Endodermal cell (in vitro differentiated cells): Measurements from ENCODE around the gene ULBP1. TPM values are rescaled to one million over a fixed set of nuclear protein-coding genes. Genes with fewer than 3 reads are reported as not detected.
"Not testable (repeated sequence)": the region's sequence is repeated elsewhere in the genome, so short reads cannot be mapped to it uniquely, and the experiment has no call there.

ENCODE experiments used
- DNase-seq: peaks from one replicate; pipeline ENCODE4 v3.0.0-alpha.2; 2017
- H3K27ac ChIP-seq: 2 replicates; pipeline ENCODE4 v1.5.1; 2013; ENCODE audit warnings: mild to moderate bottlenecking, low read depth, low read length, moderate library complexity
- H3K27me3 ChIP-seq: 2 replicates; pipeline ENCODE4 v1.6.1; 2013; ENCODE audit warnings: mild to moderate bottlenecking, low read length, moderate library complexity; ENCODE audit not compliant: insufficient read depth, control insufficient read depth, poor library complexity, severe bottlenecking
- H3K36me3 ChIP-seq: 2 replicates; pipeline ENCODE4 v1.7.0; 2013; ENCODE audit warnings: mild to moderate bottlenecking, low read length, moderate library complexity; ENCODE audit not compliant: control insufficient read depth, insufficient read depth
- H3K4me1 ChIP-seq: one replicate; pipeline ENCODE4 v1.7.0; 2013; ENCODE audit warnings: low read length; ENCODE audit not compliant: control insufficient read depth, insufficient read depth
- H3K4me3 ChIP-seq: 2 replicates; pipeline ENCODE4 v1.5.1; 2013; ENCODE audit warnings: mild to moderate bottlenecking, low read length, moderate library complexity
- H3K9ac ChIP-seq: 2 replicates; pipeline ENCODE4 v1.6.1; 2013; ENCODE audit warnings: mild to moderate bottlenecking, low read length, moderate library complexity; ENCODE audit not compliant: poor library complexity, severe bottlenecking; ENCODE audit errors: extremely low read depth
- H3K9me3 ChIP-seq: 2 replicates; pipeline ENCODE4 v1.6.1; 2013; ENCODE audit warnings: mild to moderate bottlenecking, low read length, moderate library complexity; ENCODE audit not compliant: control insufficient read depth
- H3K27ac Mint-ChIP-seq: 2 replicates; pipeline ENCODE4 v1.8.0; 2020; ENCODE audit warnings: mixed read lengths
- H3K27me3 Mint-ChIP-seq: 2 replicates; pipeline ENCODE4 v1.8.0; 2021; ENCODE audit warnings: mild to moderate bottlenecking, mixed read lengths; ENCODE audit not compliant: insufficient read depth
- H3K36me3 Mint-ChIP-seq: 2 replicates; pipeline ENCODE4 v1.8.0; 2020; ENCODE audit warnings: low read depth, mixed read lengths
- H3K4me1 Mint-ChIP-seq: 2 replicates; pipeline ENCODE4 v1.8.0; 2020; ENCODE audit warnings: mixed read lengths
- H3K4me3 Mint-ChIP-seq: 2 replicates; pipeline ENCODE4 v1.8.0; 2020; ENCODE audit warnings: mild to moderate bottlenecking, moderate library complexity, mixed read lengths
- H3K9me3 Mint-ChIP-seq: 2 replicates; pipeline ENCODE4 v1.8.0; 2020; ENCODE audit warnings: mild to moderate bottlenecking, mixed read lengths
- WGBS, 2 experiments: methylation state at CpG; one replicate each; pipeline versions ENCODE4 v1.1.5 to v1.1.7; 2013; ENCODE audit warnings: missing lambda C conversion rate in 2 of 2, mixed read lengths in 1 of 2; ENCODE audit not compliant: insufficient coverage in 1 of 2, insufficient read length in 1 of 2; 5-methylcytosine and 5-hydroxymethylcytosine counted together
- total RNA-seq, 2 donors: library from RNA; stranded (reverse); fragmentation: NEBNext Ultra II Directional in 1 of 2; extraction: Animal tissue kit (Norgen Biotek cat#: 25700) in 1 of 2; gene quantifications; 2 replicates in 1 of 2; 3 replicates in 1 of 2; pipeline ENCODE4 v1.2.1, GENCODE V29; 2021
- TF ChIP-seq, protein P1 (sequence below): fragments of 200-600 bp; sonication (generic); conservative IDR thresholded peaks from 2 replicates; pipeline ENCODE4 v1.5.0; 2021; ENCODE audit warnings: antibody characterized with exemption, mild to moderate bottlenecking

ULBP1 gene
- total RNA-seq, 2 donors from 2014 or later = 0.31 to 0.55 TPM

DNA sequence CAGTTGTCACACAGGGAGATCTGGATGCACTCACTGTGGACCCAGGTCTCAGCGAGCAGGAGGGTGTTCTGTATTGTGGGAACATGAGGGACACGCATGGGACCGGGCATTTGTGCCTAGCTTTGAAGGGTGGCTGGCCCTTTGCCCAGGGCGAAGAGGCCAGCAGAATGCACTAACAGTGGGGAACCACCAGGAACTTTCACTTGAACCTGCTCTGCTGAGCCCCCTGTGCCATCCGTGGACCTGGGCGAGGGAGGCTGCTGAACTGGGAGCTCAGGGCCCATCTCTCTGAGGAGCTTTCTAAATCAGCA, 23.1 kb upstream of the ULBP1 start:
- Histone ChIP-seq H3K36me3 (no peaks in the 10 kb centered on the region), H3K4me3 (no peak overlapping the region), H3K9ac (no peak overlapping the region), H3K9me3 (no peaks in the 10 kb centered on the region), H3K27ac (no peak overlapping the region), H3K27me3 (peaks cover 87% of the 10 kb centered on the region), H3K4me1 (no peaks in the 10 kb centered on the region)
- Mint-ChIP-seq H3K4me3 (no peak overlapping the region), H3K4me1 (peaks cover 3% of the 10 kb centered on the region), H3K27me3 (peaks cover 94% of the 10 kb centered on the region), H3K9me3 (no peaks in the 10 kb centered on the region), H3K36me3 (no peaks in the 10 kb centered on the region), H3K27ac (no peak overlapping the region)
- peak; percentile 38 for DNase-seq
- WGBS, 2 experiments = 29 to 38% methylated on average over 6 of the region's 6 CpGs
- TF ChIP-seq, protein P1, sequence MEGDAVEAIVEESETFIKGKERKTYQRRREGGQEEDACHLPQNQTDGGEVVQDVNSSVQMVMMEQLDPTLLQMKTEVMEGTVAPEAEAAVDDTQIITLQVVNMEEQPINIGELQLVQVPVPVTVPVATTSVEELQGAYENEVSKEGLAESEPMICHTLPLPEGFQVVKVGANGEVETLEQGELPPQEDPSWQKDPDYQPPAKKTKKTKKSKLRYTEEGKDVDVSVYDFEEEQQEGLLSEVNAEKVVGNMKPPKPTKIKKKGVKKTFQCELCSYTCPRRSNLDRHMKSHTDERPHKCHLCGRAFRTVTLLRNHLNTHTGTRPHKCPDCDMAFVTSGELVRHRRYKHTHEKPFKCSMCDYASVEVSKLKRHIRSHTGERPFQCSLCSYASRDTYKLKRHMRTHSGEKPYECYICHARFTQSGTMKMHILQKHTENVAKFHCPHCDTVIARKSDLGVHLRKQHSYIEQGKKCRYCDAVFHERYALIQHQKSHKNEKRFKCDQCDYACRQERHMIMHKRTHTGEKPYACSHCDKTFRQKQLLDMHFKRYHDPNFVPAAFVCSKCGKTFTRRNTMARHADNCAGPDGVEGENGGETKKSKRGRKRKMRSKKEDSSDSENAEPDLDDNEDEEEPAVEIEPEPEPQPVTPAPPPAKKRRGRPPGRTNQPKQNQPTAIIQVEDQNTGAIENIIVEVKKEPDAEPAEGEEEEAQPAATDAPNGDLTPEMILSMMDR = no peak

DNA sequence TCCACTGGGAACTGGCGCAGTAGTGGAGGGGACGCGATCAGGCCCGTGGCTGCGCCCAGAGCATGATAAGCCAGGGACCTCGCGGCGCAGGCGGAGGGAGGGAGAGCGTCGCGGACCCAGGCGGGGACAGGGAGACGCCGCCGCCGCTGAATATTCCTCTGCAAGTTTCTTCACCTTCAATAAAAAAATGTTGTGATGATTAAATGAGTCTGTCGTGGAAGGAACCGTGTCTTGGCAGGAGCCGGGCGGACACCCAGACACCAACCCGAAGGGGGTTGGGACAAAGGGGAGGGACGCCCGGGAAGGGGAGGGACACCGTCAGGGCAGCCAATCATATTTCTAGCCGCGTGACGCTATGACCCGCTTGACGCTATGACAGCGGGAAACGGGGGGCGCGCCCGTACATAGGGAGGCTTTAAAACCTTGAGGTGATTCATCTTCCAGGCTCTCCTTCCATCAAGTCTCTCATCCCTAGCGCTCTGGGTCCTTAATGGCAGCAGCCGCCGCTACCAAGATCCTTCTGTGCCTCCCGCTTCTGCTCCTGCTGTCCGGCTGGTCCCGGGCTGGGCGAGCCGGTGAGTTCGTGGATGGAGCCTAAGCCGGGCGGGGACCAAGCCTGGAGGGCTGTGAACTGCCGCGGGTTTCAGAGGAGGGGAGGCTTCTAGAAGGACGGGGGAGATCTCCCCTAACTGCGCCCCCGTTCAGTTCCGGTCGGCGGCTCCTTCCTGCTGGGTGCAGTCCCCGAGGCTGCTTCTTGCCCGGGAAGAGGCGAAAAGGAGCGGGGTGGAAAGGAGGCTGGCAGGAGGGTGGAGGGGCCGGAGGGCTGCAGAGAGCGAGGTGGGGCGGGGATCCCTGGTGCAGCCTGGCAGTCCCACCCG, 21.9 kb upstream of the ULBP1 start, which contains the start of gene ULBP2:
Gene ULBP2 (plus strand): TSS at position 432 of the 878 bp plus-strand sequence. CDS start 59 bp downstream, at position 491.
- WGBS, 2 experiments = 0 to 1% methylated on average over 32 to 62 of the region's 62 CpGs
- peaks cover 3% of the 10 kb centered on the region for H3K4me1 Mint-ChIP-seq
- peak; percentile 92 for DNase-seq
- no peak within 1 kb of the TSS for H3K27ac Mint-ChIP-seq
- peaks cover 93% of the 10 kb centered on the region for H3K27me3 Mint-ChIP-seq
- H3K9me3 Mint-ChIP-seq = no peaks in the 10 kb centered on the region
- Histone ChIP-seq H3K4me1 (no peaks in the 10 kb centered on the region), H3K36me3 (no peaks in the 10 kb centered on the region), H3K27ac (no peak within 1 kb of the TSS), H3K27me3 (peaks cover 83% of the 10 kb centered on the region), H3K9ac (no peak within 1 kb of the TSS), H3K4me3 (peak within 1 kb of the TSS; percentile 84), H3K9me3 (no peaks in the 10 kb centered on the region)
- peak within 1 kb of the TSS; percentile 70 for H3K4me3 Mint-ChIP-seq
- TF ChIP-seq, protein P1 = no peak
- H3K36me3 Mint-ChIP-seq = no peaks in the 10 kb centered on the region

DNA sequence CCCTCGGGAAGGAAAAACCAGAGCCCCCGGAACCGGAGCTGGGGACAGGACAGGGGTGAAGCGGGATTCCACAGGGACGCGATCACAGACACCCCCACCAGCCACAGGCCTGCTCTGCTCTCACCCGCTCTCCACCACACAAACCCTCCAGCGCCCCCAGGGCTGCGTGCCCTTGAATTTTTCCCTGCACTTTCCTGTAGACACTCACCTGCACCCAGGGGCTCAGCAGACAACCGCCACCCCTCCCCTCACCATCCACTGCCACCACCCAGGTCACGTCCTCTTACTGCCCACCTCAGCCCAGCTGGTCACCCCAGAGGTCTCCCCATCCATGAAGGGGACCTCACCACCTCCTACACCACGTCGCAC, 21.3 kb upstream of the ULBP1 start:
- Mint-ChIP-seq H3K27me3 (peaks cover 88% of the 10 kb centered on the region), H3K4me3 (peak overlapping the region; percentile 70), H3K27ac (no peak overlapping the region), H3K9me3 (no peaks in the 10 kb centered on the region), H3K4me1 (peaks cover 3% of the 10 kb centered on the region), H3K36me3 (no peaks in the 10 kb centered on the region)
- Histone ChIP-seq H3K9ac (no peak overlapping the region), H3K36me3 (no peaks in the 10 kb centered on the region), H3K27ac (no peak overlapping the region), H3K27me3 (peaks cover 79% of the 10 kb centered on the region), H3K9me3 (no peaks in the 10 kb centered on the region), H3K4me1 (no peaks in the 10 kb centered on the region), H3K4me3 (peak overlapping the region; percentile 84)
- TF ChIP-seq, protein P1 = no peak
- 13 to 17% methylated on average over 6 to 13 of the region's 13 CpGs for WGBS, 2 experiments
- no peak for DNase-seq

DNA sequence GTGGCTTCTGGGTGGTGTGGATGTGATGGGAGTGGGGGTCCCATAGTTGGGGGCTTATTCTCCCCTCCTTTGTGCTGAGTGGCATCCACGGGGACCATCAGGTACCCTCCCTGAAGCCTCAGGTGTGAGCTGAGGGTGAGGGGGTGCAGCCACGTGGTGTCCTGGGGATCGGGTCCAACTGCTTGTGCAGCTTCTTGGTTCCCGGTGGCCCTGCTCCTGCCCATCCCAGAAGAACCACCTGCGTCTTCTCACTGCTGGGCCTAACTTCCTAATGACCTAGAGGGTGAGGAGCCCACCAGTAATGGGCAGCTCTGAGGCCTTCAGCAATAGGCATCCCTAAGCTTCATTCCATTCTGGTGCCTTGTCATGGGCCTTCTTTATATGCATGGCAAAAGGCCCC, 20.4 kb upstream of the ULBP1 start:
- WGBS, 2 experiments = 76 to 81% methylated on average over 4 to 5 of the region's 5 CpGs
- not testable (repeated sequence) for H3K27ac ChIP-seq, H3K9ac ChIP-seq, H3K27ac Mint-ChIP-seq, H3K36me3 ChIP-seq, H3K36me3 Mint-ChIP-seq, H3K4me3 ChIP-seq, H3K4me1 Mint-ChIP-seq, H3K4me1 ChIP-seq, H3K4me3 Mint-ChIP-seq, H3K9me3 ChIP-seq, H3K9me3 Mint-ChIP-seq
- peaks cover 86% of the 10 kb centered on the region for H3K27me3 Mint-ChIP-seq
- peak; percentile 37 for DNase-seq
- peaks cover 76% of the 10 kb centered on the region for H3K27me3 ChIP-seq

DNA sequence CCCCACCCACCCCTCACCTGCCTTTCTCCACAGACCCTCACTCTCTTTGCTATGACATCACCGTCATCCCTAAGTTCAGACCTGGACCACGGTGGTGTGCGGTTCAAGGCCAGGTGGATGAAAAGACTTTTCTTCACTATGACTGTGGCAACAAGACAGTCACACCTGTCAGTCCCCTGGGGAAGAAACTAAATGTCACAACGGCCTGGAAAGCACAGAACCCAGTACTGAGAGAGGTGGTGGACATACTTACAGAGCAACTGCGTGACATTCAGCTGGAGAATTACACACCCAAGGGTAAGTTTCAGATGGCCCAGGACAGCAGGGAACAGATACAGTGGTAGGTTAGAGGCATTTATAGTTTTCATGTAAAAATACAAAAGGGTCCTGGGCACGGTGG, 18.5 kb upstream of the ULBP1 start:
- WGBS, 2 experiments = 88 to 90% methylated on average over 2 to 3 of the region's 6 CpGs
- H3K27me3 ChIP-seq = peaks cover 76% of the 10 kb centered on the region
- H3K9ac ChIP-seq = not testable (repeated sequence)

More for the DNA sequence above, 18.5 kb upstream of the ULBP1 start:
- not testable (repeated sequence) for H3K4me1 Mint-ChIP-seq, H3K36me3 Mint-ChIP-seq, H3K36me3 ChIP-seq, H3K4me3 ChIP-seq, H3K27ac Mint-ChIP-seq, H3K4me3 Mint-ChIP-seq, H3K4me1 ChIP-seq, H3K9me3 Mint-ChIP-seq, H3K9me3 ChIP-seq, H3K27ac ChIP-seq
- DNase-seq = peak; percentile 4
- peaks cover 85% of the 10 kb centered on the region for H3K27me3 Mint-ChIP-seq
